ENCODE measurements around the gene DSCAM. TPM values are rescaled to one million over a fixed set of nuclear protein-coding genes. Genes with fewer than 3 reads are reported as not detected.

Gene DSCAM
- total RNA-seq, 1 donor from 2014 or later = not detected

DNA sequence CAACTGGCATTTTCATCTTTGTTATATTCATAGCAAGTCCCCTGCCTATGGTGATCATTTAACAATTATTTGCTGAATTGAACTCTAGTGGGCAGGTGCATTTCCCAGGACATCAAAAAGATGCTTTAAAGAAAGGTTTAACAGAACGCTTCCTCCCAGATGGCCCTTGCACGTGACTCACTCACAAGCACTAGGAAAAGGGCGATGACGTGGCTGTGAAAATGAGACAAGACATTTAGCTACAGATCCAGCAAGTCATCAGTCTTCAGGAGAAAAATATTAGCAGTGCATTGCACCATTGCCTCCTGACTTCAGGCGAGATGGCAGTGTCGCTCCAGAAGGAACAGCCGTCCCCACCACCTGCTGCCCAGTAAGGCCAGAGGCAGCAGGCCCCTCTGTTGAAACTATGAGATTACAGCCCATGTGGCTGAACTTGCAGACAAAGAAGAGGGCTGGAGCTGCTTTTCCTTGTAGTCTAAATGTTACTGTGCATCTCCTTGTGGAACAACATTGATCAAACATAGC, 37.2 kb downstream of the DSCAM start:
- Histone ChIP-seq H3K4me1 (no peaks in the 10 kb centered on the region), H3K9me3 (replicated peaks) (no peaks in the 10 kb centered on the region), H3K36me3 (no peaks in the 10 kb centered on the region), H3K4me3 (no peak overlapping the region), H3K27ac (replicated peaks) (no peak overlapping the region), H3K27me3 (ENCODE audit: low read depth) (peaks cover 5% of the 10 kb centered on the region)
- DNase-seq = no peak
- intact Hi-C loops (cut with micrococcal nuclease) = no loop called here
- TF ChIP-seq, protein P1, sequence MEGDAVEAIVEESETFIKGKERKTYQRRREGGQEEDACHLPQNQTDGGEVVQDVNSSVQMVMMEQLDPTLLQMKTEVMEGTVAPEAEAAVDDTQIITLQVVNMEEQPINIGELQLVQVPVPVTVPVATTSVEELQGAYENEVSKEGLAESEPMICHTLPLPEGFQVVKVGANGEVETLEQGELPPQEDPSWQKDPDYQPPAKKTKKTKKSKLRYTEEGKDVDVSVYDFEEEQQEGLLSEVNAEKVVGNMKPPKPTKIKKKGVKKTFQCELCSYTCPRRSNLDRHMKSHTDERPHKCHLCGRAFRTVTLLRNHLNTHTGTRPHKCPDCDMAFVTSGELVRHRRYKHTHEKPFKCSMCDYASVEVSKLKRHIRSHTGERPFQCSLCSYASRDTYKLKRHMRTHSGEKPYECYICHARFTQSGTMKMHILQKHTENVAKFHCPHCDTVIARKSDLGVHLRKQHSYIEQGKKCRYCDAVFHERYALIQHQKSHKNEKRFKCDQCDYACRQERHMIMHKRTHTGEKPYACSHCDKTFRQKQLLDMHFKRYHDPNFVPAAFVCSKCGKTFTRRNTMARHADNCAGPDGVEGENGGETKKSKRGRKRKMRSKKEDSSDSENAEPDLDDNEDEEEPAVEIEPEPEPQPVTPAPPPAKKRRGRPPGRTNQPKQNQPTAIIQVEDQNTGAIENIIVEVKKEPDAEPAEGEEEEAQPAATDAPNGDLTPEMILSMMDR (IDR thresholded peaks at IDR 0.05; ENCODE audit: borderline replicate concordance) = no peak

DNA sequence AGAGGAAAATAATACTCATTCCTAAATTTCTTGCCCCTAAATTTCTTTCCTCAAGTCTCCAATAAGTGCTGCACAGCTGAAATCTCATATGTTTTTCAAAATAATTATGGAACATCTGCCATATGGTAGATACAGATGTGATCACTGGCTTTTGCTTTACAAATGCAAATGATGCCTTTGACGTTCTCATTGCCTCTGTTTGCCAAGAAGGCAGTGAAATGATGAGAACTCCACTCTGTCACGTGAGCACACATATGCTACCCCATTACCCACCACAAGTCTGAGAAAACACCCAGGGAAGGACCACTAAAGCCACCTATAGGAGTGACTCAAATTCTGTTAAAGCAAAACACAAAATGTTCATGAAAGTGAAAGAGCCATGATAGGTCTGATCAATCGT, 43.9 kb downstream of the DSCAM start:
- DNase-seq = no peak
- Histone ChIP-seq H3K4me3 (no peak overlapping the region), H3K27ac (replicated peaks) (no peak overlapping the region), H3K4me1 (no peaks in the 10 kb centered on the region), H3K36me3 (no peaks in the 10 kb centered on the region), H3K9me3 (replicated peaks) (peaks cover 39% of the 10 kb centered on the region), H3K27me3 (ENCODE audit: low read depth) (peaks cover 9% of the 10 kb centered on the region)
- TF ChIP-seq, protein P1 (IDR thresholded peaks at IDR 0.05; ENCODE audit: borderline replicate concordance) = no peak
- intact Hi-C loops (cut with micrococcal nuclease) = no loop called here

DNA sequence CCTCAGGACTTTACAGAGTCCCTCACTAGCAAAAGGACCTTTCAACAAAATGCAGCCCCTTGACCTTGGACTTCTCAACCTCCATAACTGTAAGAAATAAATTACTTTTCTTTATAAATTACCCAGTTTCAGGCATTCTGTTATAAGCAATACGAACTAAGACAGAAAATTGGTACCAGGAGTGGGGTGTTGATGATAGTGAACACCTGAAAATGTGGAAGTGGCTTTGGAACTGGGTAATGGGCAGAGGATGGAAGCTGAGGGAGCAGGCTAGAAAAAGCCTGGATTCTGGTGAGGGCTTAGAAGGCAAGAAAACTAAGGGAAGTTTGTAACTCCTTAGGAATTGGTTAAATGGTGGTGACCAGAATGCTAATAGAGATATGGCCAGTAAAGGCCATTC, 46.8 kb downstream of the DSCAM start:
- Histone ChIP-seq H3K9me3 (replicated peaks) (peaks cover 43% of the 10 kb centered on the region), H3K36me3 (no peaks in the 10 kb centered on the region), H3K27me3 (ENCODE audit: low read depth) (peaks cover 9% of the 10 kb centered on the region), H3K4me3 (no peak overlapping the region), H3K27ac (replicated peaks) (no peak overlapping the region), H3K4me1 (no peaks in the 10 kb centered on the region)
- no peak for DNase-seq
- TF ChIP-seq, protein P1 (IDR thresholded peaks at IDR 0.05; ENCODE audit: borderline replicate concordance) = no peak
- intact Hi-C loops (cut with micrococcal nuclease) = no loop called here

GRCh38 chr21:40797891-40798290, 49.1 kb downstream of the DSCAM start:
- Histone ChIP-seq H3K9me3 (replicated peaks) (peaks cover 43% of the 10 kb centered on the region), H3K4me1 (no peaks in the 10 kb centered on the region), H3K4me3 (no peak overlapping the region), H3K27me3 (ENCODE audit: low read depth) (no peaks in the 10 kb centered on the region), H3K27ac (replicated peaks) (no peak overlapping the region), H3K36me3 (no peaks in the 10 kb centered on the region)
- no peak for DNase-seq
- TF ChIP-seq, protein P1 (IDR thresholded peaks at IDR 0.05; ENCODE audit: borderline replicate concordance) = no peak
- intact Hi-C loops (cut with micrococcal nuclease) = no loop called here

GRCh38 chr21:40797410-40797809, 49.5 kb downstream of the DSCAM start:
- Histone ChIP-seq H3K36me3 (no peaks in the 10 kb centered on the region), H3K9me3 (replicated peaks) (peaks cover 43% of the 10 kb centered on the region), H3K27me3 (ENCODE audit: low read depth) (no peaks in the 10 kb centered on the region), H3K4me3 (no peak overlapping the region), H3K27ac (replicated peaks) (no peak overlapping the region), H3K4me1 (no peaks in the 10 kb centered on the region)
- TF ChIP-seq, protein P1 (IDR thresholded peaks at IDR 0.05; ENCODE audit: borderline replicate concordance) = no peak
- intact Hi-C loops (cut with micrococcal nuclease) = no loop called here
- DNase-seq = no peak

Measured in left ventricle myocardium inferior (tissue), 1 donor.